ENCODE data around the gene NUDT14.

The NUDT14 gene

DNA sequence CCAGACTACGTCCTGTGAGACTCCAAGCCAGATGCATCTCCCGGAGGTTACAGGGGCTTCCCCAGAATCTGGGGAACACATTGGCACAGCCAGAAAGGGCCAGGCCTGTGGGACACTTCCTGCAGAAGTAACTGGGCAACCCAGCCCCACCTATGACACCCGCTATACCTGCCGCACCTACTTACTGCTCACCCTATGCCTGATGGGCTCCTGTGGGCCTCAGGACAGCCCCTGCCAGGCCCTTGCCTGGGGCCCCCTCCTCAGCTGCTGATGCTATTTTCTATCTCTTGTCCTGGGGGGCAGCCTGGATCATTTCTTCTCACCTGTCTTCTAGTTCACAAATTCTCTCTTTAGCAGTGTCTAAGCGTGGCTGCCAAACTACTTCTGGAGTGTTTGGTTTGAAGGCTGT lies 41.3 kb downstream of the NUDT14 start:
- TF ChIP-seq ZFX (IDR thresholded peaks at IDR 0.05; ENCODE audit: borderline replicate concordance) (no peak), CTCF (IDR thresholded peaks at IDR 0.05) (no peak)
- no peak overlapping the region for H3K27ac ChIP-seq

DNA sequence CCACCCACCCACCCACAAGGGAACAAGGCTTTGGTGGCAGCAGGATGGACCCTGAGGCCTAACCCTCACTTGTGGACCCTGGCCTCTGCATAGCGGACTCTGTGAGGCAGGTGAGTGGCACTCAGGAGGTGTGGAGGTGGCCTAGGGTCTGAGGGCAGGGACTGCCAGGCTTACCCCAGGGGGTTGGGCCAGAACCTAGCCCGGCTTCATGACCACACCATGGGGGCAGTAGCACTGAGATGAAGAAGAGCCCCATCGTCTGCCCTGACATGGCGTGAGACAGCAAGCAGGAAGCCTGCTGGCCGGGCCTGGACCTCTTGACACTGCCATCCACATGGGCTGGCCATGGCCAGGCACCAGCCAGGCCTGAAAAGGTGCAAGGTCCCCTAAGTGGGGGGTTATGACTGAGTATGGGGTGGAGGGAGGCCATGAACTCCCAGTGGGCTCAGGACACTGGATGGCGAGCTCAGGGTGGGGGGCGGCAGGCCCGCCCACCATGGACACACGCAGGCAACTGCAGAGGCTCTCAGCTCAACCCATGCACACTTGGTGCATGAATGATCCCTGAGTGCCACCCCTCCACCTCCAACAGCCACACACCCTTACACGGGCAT lies 41.8 kb downstream of the NUDT14 start:
- no peak overlapping the region for H3K27ac ChIP-seq
- TF ChIP-seq ZFX (IDR thresholded peaks at IDR 0.05; ENCODE audit: borderline replicate concordance), result no peak
- TF ChIP-seq CTCF (IDR thresholded peaks at IDR 0.05), result no peak

GRCh38 chr14:105138551-105139111 lies 42.5 kb downstream of the NUDT14 start:
- H3K27ac ChIP-seq, result no peak overlapping the region
- TF ChIP-seq ZFX (IDR thresholded peaks at IDR 0.05; ENCODE audit: borderline replicate concordance) (no peak), CTCF (IDR thresholded peaks at IDR 0.05) (no peak)

GRCh38 chr14:105138021-105138541 lies 43.0 kb downstream of the NUDT14 start:
- H3K27ac ChIP-seq, result no peak overlapping the region
- TF ChIP-seq CTCF (IDR thresholded peaks at IDR 0.05) (no peak), ZFX (IDR thresholded peaks at IDR 0.05; ENCODE audit: borderline replicate concordance) (no peak)

DNA sequence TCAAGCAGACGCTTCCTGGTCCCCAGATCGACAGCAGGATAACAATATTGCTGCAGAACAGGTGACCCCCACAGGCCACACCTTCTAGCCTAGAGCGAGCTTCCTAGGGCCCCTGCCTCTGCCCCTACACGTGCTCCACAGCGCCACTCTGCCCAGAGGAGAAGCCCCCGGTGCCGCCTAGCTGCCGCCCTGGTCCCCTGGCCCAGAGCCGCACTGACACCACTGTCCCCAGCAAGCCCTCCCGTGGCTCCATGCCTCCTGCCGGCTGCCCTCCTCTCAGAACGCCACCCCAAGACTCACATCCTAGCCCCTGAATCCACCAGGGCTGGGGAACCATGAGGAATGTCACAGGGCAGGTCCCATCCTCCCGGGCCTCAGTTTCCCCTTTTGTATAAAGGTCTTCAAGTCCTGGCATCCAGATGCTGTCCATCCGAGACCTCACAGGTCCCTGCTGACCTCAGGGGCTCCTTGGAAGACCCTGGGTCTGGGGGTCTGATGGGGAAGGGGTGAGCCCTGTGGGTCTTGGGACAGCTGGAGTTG lies 43.6 kb downstream of the NUDT14 start:
- TF ChIP-seq ZFX (IDR thresholded peaks at IDR 0.05; ENCODE audit: borderline replicate concordance) (no peak), CTCF (IDR thresholded peaks at IDR 0.05) (no peak)
- no peak overlapping the region for H3K27ac ChIP-seq

DNA sequence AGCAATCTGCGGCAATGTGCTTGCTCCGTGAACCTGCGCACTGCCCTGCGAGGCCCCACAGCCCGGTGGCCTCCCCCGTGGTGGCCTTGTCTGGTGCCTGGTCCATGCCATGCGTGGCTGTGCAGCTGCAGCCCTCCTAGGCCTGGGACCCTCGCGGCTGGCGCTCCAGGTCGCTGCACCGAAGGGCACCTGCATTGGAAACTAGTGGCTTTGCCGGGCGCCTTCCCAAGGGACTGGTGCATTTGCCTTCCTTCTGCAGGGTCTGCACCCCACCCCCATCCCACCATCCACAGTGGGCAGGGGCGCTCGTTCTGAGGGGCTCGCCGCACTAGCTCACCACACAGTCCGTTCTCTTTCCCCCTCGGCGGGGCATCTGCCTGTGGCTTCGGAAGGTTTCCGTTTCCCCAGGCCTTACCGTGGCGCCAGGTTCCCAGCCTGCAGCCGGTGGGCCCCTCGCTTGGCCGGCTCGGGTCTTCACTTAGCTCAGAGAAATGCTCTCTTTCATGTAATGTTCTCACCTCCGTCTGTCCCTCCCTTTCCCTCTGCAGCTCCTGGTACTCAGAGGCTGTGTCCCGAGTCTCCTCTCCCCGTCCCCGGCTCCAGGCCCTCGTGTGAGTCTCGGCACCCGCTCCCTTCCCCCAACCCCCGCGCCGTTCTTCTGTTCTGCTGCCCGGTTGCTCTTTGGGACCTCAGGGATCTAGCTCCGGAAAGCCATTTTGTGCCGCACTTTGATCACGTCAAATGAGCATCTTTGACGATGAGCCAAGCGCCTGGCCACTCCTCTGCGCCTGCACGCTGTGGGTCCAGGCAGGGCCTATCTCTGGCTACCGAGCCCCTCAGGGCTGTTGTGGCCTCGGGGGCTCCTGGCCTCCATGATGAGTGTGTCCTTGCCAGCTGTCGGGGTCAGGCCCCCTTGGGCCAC lies 44.5 kb downstream of the NUDT14 start:
- TF ChIP-seq CTCF (IDR thresholded peaks at IDR 0.05) (no peak), ZFX (IDR thresholded peaks at IDR 0.05; ENCODE audit: borderline replicate concordance) (no peak)
- no peak overlapping the region for H3K27ac ChIP-seq

All from 22Rv1 (cell line).